NCI-H187 (cell line): Measurements from ENCODE around the gene FIBCD1.

ENCODE experiments used
- DNase-seq, 2 experiments: peaks; one replicate each; lab custom pipeline; 2025; lab: John Stamatoyannopoulos, UW

FIBCD1 gene

DNA sequence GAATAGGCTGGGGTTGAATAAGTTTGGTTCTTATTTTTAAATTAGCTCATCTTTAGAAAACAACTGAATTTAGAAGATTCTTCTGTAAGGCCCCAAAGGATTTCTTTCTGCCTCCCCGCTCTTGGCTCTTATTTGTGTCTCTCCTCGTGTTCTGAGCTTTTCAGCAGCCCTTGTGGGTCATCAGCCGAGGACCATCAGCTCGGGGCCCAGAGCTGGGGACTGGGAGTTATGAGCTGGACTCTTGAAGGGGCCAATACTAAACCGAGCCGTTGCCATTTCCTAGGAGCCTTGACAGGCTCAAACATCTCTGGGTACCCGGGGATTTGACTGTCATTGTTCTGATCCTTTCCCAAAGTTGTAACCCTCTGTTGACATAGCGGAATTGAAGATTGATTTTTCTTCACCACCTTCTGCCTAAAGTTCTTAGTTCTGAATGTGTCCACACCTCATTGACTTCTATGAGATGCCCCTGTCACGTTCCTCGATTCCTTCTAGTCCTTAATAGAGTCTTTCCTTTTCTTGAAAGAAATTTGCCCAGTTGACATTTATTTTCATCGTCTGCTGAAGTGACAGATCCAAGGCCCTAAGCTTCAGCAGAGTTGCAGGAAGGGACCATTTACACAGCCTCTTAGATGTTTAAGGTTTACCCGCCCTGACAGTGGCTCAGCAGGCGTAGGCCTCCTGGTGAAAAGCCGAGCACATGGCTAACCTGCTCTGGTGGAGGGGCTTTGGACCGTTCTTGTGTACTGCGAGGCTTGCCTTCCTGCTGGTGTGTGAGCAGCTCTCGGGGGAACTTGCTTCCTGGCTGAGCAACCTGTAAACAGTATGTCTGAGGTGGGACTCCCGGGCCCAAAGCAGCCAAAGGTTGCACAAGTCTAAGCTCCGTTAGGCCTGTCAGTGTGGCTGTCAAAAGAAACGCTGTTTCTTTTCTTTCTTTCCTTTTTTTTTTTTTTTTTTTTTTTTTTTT is 80.0 kb downstream of the FIBCD1 start:
- DNase-seq: no peak

DNA sequence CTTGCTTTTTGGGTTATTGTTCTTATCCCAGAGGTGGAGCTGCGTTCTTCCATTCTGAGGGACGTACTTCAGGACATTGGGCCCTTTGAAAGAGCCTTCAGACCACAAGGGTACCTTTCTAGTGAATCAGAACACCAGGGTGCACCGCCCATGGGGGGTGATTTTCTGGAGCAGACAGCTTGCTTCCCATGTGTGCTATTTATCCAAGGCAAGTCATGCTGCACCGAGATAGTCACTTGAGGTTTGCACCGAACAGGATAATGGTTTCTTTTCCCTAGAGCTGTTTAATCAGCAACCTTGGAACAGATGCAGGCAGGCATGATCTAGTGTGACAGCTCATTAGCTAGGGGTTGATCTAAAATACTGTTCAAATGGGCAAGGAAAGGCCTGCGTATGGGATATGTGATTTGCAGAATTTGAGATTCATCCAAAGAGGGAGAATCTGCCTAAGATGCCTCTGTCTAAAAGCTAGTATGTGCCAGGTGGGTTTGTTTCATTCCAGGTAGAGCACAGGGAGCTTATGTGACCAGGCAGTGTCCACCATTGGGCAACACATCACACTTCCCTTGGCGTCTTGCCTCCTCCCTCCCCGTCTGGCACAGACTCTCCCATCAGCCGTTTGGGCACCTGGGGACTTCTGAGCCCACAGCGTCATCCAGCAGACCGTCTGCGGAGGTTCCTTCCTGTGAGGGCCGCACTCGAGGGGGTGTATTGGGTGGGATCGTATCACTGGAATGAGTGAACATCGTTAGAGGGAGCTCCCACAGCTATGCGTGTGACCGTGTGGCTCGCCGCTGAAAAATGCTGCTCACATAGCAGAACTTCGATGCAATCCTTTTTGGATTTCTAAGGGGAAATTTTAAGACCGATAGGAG is 80.9 kb downstream of the FIBCD1 start:
- no peak for DNase-seq

DNA sequence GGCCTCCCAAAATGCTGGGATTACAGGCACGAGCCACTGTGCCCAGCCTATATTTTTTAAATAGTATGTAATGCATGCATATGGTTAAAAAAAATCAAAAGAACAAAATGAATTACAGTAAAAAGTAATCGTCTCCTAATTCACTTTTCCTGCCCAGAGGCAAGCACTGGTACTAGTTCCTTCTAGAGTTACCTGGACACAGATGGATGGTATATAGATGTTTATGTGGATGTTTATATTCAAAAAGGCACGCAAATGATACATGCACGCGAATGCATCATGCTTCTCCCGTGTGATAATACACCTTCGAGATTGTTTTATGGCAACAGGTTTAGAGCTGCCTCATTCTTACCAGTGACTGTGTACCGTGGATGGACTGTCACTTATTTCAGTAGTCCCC is 82.6 kb downstream of the FIBCD1 start:
- DNase-seq: no peak

DNA sequence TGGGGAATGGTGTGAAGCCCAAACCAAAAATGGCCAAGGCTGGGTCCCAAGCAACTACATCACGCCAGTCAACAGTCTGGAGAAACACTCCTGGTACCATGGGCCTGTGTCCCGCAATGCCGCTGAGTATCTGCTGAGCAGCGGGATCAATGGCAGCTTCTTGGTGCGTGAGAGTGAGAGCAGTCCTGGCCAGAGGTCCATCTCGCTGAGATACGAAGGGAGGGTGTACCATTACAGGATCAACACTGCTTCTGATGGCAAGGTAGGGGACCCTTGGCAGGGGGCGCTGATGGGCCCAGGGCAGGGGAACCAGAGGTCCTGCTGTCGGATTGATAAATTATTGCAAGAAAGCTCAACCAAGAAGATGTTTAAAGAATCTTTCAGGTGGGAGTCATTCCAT is 84.2 kb downstream of the FIBCD1 start:
- no peak for DNase-seq

DNA sequence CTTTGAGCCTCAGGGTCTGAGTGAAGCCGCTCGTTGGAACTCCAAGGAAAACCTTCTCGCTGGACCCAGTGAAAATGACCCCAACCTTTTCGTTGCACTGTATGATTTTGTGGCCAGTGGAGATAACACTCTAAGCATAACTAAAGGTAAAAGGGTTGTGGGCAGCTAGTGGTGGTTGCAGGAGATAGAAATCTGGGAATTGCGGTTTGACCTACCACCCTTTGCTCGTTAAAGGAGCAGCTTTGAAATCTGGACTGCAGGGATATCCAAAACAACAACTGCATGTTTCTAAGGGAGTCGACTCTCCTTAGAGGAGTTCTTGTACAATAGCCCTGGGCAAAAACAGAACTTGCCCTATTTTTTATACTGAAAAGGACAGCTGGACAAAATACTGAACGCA is 85.0 kb downstream of the FIBCD1 start:
- DNase-seq: no peak

DNA sequence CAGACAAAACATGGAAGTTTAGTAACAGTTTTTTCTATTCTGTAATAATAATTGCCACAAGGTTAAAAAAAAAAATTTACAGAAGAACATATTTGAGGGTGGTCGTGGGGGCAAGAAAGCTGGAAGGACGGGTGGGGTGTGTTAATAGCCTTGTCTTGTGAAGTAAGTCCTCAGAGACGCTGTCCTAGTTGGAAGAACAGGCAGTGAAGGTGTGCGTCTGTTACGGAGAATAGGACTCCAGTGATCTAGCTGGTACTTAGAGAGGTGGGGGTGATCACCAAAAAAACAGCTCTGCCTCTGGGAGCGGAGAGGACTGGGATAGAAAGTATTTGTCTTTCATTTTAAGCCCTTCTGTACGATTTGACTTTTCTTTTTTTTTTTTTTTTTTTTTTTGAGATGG is 86.2 kb downstream of the FIBCD1 start:
- DNase-seq: no peak
